CD4-positive, alpha-beta memory T cell (primary cell): ENCODE measurements around the gene SLC25A48. TPM values are rescaled to one million over a fixed set of nuclear protein-coding genes. Genes with fewer than 3 reads are reported as not detected.
A peak's percentile ranks its signal among the peaks of the same experiment; 100 is the strongest.

ENCODE experiments used
- CTCF ChIA-PET: fragments of 350-600 bp; sonication (Branson Sonifier 250); formaldehyde crosslinking; loops from one replicate; lab custom pipeline; 2021; ENCODE audit warnings: inconsistent platforms; ENCODE audit not compliant: partially characterized antibody; lab: Charles Lee
- POLR2A ChIA-PET: fragments of 350-600 bp; sonication (Branson Sonifier 250); formaldehyde crosslinking; loops from one replicate; lab custom pipeline; 2021; ENCODE audit not compliant: partially characterized antibody; lab: Charles Lee
- DNase-seq, 5 donors: peaks; one replicate each; pipeline versions ENCODE4 v3.0.0 to v3.0.0-alpha.2; 2020 to 2022; ENCODE audit warnings: mixed read lengths in 1 of 5
- H3K27ac ChIP-seq: one replicate; pipeline ENCODE4 v1.7.0; 2013; ENCODE audit warnings: low read depth, low read length
- H3K27me3 ChIP-seq: 2 replicates; pipeline ENCODE4 v1.7.0; 2013; ENCODE audit warnings: mild to moderate bottlenecking, low read length, moderate library complexity; ENCODE audit not compliant: insufficient read depth
- H3K36me3 ChIP-seq: 2 replicates; pipeline ENCODE4 v1.7.0; 2013; ENCODE audit warnings: mild to moderate bottlenecking, low read length, moderate library complexity; ENCODE audit not compliant: insufficient read depth
- H3K4me1 ChIP-seq: 2 replicates; pipeline ENCODE4 v1.7.0; 2013; ENCODE audit warnings: mild to moderate bottlenecking, low read length, moderate library complexity; ENCODE audit not compliant: insufficient read depth
- H3K4me3 ChIP-seq, 2 donors: one replicate each; pipeline ENCODE4 v1.7.0; 2013; ENCODE audit warnings: low read length in 2 of 2, mild to moderate bottlenecking in 1 of 2
- H3K9me3 ChIP-seq, 2 donors: one replicate each; pipeline ENCODE4 v1.7.0; 2013; ENCODE audit warnings: low read length in 2 of 2, control low read depth in 1 of 2; ENCODE audit not compliant: control insufficient read depth in 1 of 2
- H3K27ac Mint-ChIP-seq, 7 donors: one replicate each; pipeline ENCODE4 v1.8.0; 2020 to 2021; ENCODE audit warnings: mixed read lengths in 7 of 7, mild to moderate bottlenecking in 6 of 7, inconsistent platforms in 3 of 7, moderate library complexity in 3 of 7
- H3K27me3 Mint-ChIP-seq, 2 donors: one replicate each; pipeline ENCODE4 v1.8.0; 2020 to 2021; ENCODE audit warnings: mixed read lengths in 2 of 2
- H3K36me3 Mint-ChIP-seq, 2 donors: one replicate each; pipeline ENCODE4 v1.8.0; 2020 to 2021; ENCODE audit warnings: mixed read lengths in 2 of 2, inconsistent platforms in 1 of 2, mild to moderate bottlenecking in 1 of 2
- H3K4me1 Mint-ChIP-seq, 4 donors: one replicate each; pipeline ENCODE4 v1.8.0; 2020 to 2021; ENCODE audit warnings: mixed read lengths in 4 of 4, mild to moderate bottlenecking in 1 of 4
- H3K4me3 Mint-ChIP-seq, 8 donors: one replicate each; pipeline ENCODE4 v1.8.0; 2020 to 2021; ENCODE audit warnings: mixed read lengths in 8 of 8, mild to moderate bottlenecking in 7 of 8, moderate library complexity in 6 of 8, inconsistent platforms in 3 of 8
- H3K9me3 Mint-ChIP-seq, 8 donors: one replicate each; pipeline ENCODE4 v1.8.0; 2020 to 2021; ENCODE audit warnings: mixed read lengths in 8 of 8, mild to moderate bottlenecking in 5 of 8, inconsistent platforms in 3 of 8, moderate library complexity in 1 of 8
- intact Hi-C: fragments of 100-400 bp; cut with micrococcal nuclease; formaldehyde crosslinking; loops from one replicate; pipeline ENCODE4 v1.15.1; 2023
- polyA plus RNA-seq, 2 donors: library from polyadenylated mRNA; unstranded; fragments of 300-500 nt; fragmentation: Illumina TruSeq; gene quantifications; one replicate each; pipeline ENCODE4 v1.2.3, GENCODE V29; 2021
- total RNA-seq, 2 experiments: library from RNA; stranded (reverse); gene quantifications; one replicate each; pipeline ENCODE4 v1.2.3, GENCODE V29; 2021

SLC25A48 gene
- total and polyA plus RNA-seq, 4 experiments from 2014 or later: not detected

DNA sequence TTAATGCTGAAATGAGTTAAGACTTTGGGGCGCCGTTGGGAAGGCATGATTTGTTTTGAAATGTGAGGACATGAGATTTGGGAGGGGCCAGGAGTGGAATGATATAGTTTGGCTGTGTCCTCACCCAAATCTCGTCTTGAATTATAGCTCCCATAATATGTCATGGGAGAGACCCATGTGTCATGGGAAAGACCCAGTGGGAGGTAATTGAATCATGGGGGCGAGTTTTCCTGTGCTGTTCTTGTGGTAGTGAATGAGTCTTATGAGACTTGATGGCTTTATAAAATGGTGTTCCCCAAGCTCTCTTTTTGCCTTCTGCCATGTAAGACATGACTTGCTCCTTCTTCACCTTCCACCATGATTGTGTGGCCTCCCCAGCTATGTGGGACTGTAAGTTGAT lies 5.1 kb downstream of the SLC25A48 start:
- Histone ChIP-seq H3K9me3 (no peaks in the 10 kb centered on the region), H3K4me3 (no peak overlapping the region), H3K27ac (no peak overlapping the region), H3K36me3 (no peaks in the 10 kb centered on the region), H3K4me1 (no peaks in the 10 kb centered on the region), H3K27me3 (no peaks in the 10 kb centered on the region)
- intact Hi-C loops: no loop called here
- Mint-ChIP-seq H3K36me3 (no peaks in the 10 kb centered on the region), H3K27me3 (peaks cover 15 to 16% of the 10 kb centered on the region in 2 donors), H3K4me3 (no peak overlapping the region), H3K27ac (no peak overlapping the region), H3K4me1 (no peaks in the 10 kb centered on the region), H3K9me3 (peaks cover 0 to 22% (median 7%) of the 10 kb centered on the region in 8 donors)
- ChIA-PET POLR2A (no interaction called here), CTCF (no interaction called here)
- DNase-seq: no peak

GRCh38 chr5:135840959-135841358 lies 6.5 kb downstream of the SLC25A48 start:
- Histone ChIP-seq H3K4me1 (no peaks in the 10 kb centered on the region), H3K36me3 (no peaks in the 10 kb centered on the region), H3K27me3 (no peaks in the 10 kb centered on the region), H3K27ac (no peak overlapping the region), H3K9me3 (no peaks in the 10 kb centered on the region), H3K4me3 (no peak overlapping the region)
- ChIA-PET POLR2A (no interaction called here), CTCF (no interaction called here)
- no peak overlapping the region for H3K27ac Mint-ChIP-seq
- intact Hi-C loops: no loop called here
- no peak for DNase-seq
- H3K36me3 Mint-ChIP-seq: no peaks in the 10 kb centered on the region
- H3K27me3 Mint-ChIP-seq: peaks cover 20% of the 10 kb centered on the region in 2 donors
- H3K4me3 Mint-ChIP-seq: no peak overlapping the region
- peaks cover 0 to 22% (median 7%) of the 10 kb centered on the region in 8 donors for H3K9me3 Mint-ChIP-seq
- H3K4me1 Mint-ChIP-seq: no peaks in the 10 kb centered on the region

DNA sequence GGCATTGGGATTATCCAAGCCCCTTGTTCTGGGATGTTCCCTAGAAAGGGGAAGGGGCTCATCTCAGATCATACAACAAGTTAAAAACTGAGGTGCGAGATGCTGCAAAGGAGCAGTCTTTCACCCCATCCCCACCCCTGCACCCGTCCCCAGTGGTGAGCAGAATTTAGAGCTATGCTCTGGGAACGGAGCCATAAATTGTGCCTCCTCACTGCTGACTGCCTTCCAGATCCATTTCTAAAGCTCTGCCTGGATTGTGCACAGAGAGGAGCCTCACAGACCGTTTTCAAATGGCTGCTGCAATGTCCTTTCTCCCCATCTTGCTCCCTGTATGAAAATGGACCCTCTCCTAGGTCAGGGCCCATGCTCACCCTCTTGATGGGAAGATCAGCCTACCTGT lies 8.3 kb downstream of the SLC25A48 start:
- POLR2A ChIA-PET: no interaction called here
- H3K27ac Mint-ChIP-seq: no peak overlapping the region

DNA sequence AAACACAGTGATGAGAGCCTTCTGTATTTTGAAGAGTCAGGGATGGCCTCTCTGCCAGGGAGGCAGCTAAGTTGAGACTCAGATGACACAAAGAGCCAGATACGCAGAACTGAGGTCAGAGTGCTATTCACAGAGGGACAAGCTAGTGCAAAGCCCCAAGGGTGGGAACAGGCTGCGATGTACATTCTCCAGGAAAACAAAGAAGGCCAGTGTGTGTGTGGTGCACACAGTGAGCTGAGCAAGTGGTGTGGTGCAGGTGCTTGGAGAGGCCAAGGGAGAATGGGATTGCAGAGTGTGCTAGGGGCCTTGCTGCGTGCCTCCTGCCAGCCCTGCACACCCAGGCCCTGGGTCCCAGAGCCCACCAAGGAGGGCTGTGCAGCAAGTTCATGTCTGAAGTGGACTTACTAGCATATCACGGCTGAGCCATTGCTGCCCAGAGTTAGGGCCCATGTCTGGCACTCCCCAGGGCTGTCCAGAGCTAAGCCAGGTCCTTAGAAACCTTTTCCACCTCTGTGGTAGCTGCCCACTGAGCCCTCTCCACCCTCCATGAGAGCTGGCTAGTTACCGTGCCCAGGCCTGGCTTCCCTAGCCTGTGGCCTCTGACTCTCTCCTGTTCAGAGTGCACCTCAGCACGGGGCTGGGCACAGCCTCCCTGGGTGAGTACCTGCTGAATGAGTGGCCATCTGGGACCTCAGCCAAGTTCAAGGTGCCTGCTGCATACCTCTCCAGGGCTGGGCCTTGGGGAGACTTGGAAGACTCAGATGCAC lies 9.3 kb downstream of the SLC25A48 start:
- POLR2A ChIA-PET: no interaction called here
- no peak overlapping the region for H3K4me3 Mint-ChIP-seq
- Histone ChIP-seq H3K27ac (no peak overlapping the region), H3K27me3 (no peaks in the 10 kb centered on the region), H3K4me3 (no peak overlapping the region), H3K9me3 (no peaks in the 10 kb centered on the region), H3K4me1 (no peaks in the 10 kb centered on the region), H3K36me3 (no peaks in the 10 kb centered on the region)
- no peaks in the 10 kb centered on the region for H3K36me3 Mint-ChIP-seq
- CTCF ChIA-PET: no interaction called here
- intact Hi-C loops: no loop called here
- H3K4me1 Mint-ChIP-seq: no peaks in the 10 kb centered on the region
- H3K9me3 Mint-ChIP-seq: peaks cover 0 to 12% (median 1%) of the 10 kb centered on the region in 8 donors
- H3K27me3 Mint-ChIP-seq: peaks cover 13 to 14% of the 10 kb centered on the region in 2 donors
- DNase-seq: no peak
- H3K27ac Mint-ChIP-seq: no peak overlapping the region

More for the DNA sequence above, 8.3 kb downstream of the SLC25A48 start:
- CTCF ChIA-PET: no interaction called here
- Mint-ChIP-seq H3K27me3 (peaks cover 13 to 14% of the 10 kb centered on the region in 2 donors), H3K36me3 (no peaks in the 10 kb centered on the region), H3K4me3 (no peak overlapping the region), H3K9me3 (peaks cover 0 to 20% (median 6%) of the 10 kb centered on the region in 8 donors), H3K4me1 (no peaks in the 10 kb centered on the region)
- no peaks in the 10 kb centered on the region for H3K27me3 ChIP-seq
- intact Hi-C loops: no loop called here
- no peaks in the 10 kb centered on the region for H3K9me3 ChIP-seq
- no peak overlapping the region for H3K4me3 ChIP-seq
- H3K36me3 ChIP-seq: no peaks in the 10 kb centered on the region
- no peaks in the 10 kb centered on the region for H3K4me1 ChIP-seq
- no peak for DNase-seq
- H3K27ac ChIP-seq: no peak overlapping the region

DNA sequence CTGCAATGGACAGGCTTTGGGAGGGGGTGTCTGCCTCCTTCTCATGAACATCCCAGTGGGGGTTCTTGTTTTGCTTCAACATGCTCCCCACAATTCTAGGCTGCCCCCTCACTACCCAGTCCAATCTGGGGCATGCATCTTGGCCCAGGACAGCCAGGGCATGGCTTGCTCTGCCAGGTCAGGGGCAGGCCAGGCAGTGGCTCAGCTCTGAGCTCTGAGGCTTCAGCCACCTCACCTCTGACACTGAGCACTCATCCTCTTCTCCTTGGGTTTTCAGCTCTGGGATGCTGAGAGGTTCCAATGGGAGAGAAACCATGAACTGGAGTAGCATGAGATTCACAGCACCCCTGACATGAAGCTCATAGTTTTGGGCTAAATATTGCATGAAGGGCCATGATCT lies 11.8 kb downstream of the SLC25A48 start:
- Mint-ChIP-seq H3K27me3 (peaks cover 10 to 13% of the 10 kb centered on the region in 2 donors), H3K9me3 (no peaks in the 10 kb centered on the region), H3K27ac (peak overlapping the region in 2 of 7 donors; percentile 5 to 60), H3K36me3 (no peaks in the 10 kb centered on the region), H3K4me3 (no peak overlapping the region), H3K4me1 (no peaks in the 10 kb centered on the region)
- Histone ChIP-seq H3K4me1 (no peaks in the 10 kb centered on the region), H3K36me3 (no peaks in the 10 kb centered on the region), H3K27me3 (no peaks in the 10 kb centered on the region), H3K4me3 (no peak overlapping the region), H3K9me3 (no peaks in the 10 kb centered on the region), H3K27ac (no peak overlapping the region)
- intact Hi-C loops: no loop called here
- POLR2A ChIA-PET: no interaction called here
- DNase-seq: no peak
- CTCF ChIA-PET: no interaction called here

- intact Hi-C loops: no loop called here
- no peaks in the 10 kb centered on the region for H3K4me1 Mint-ChIP-seq
- no peaks in the 10 kb centered on the region for H3K36me3 ChIP-seq
Observed at GRCh38 chr5:135847976-135848375, 13.5 kb downstream of the SLC25A48 start.

GRCh38 chr5:135850231-135850630 lies 15.8 kb downstream of the SLC25A48 start:
- no peaks in the 10 kb centered on the region for H3K4me1 ChIP-seq
- no peaks in the 10 kb centered on the region for H3K27me3 ChIP-seq
- no peak overlapping the region for H3K4me3 Mint-ChIP-seq
- H3K9me3 ChIP-seq: no peaks in the 10 kb centered on the region
- peaks cover 6% of the 10 kb centered on the region in 2 donors for H3K27me3 Mint-ChIP-seq
- no peak for DNase-seq
- no peaks in the 10 kb centered on the region for H3K36me3 Mint-ChIP-seq
- H3K4me1 Mint-ChIP-seq: no peaks in the 10 kb centered on the region
- no peak overlapping the region for H3K27ac ChIP-seq
- CTCF ChIA-PET: no interaction called here
- H3K27ac Mint-ChIP-seq: no peak overlapping the region
- H3K4me3 ChIP-seq: no peak overlapping the region
- no peaks in the 10 kb centered on the region for H3K36me3 ChIP-seq
- POLR2A ChIA-PET: no interaction called here
- intact Hi-C loops: no loop called here
- no peaks in the 10 kb centered on the region for H3K9me3 Mint-ChIP-seq

More at GRCh38 chr5:135847976-135848375, 13.5 kb downstream of the SLC25A48 start:
- DNase-seq: no peak
- ChIA-PET POLR2A (no interaction called here), CTCF (no interaction called here)
- Mint-ChIP-seq H3K9me3 (no peaks in the 10 kb centered on the region), H3K36me3 (no peaks in the 10 kb centered on the region), H3K27ac (no peak overlapping the region), H3K4me3 (no peak overlapping the region), H3K27me3 (peaks cover 10 to 11% of the 10 kb centered on the region in 2 donors)
- Histone ChIP-seq H3K27me3 (no peaks in the 10 kb centered on the region), H3K4me1 (no peaks in the 10 kb centered on the region), H3K4me3 (no peak overlapping the region), H3K9me3 (no peaks in the 10 kb centered on the region), H3K27ac (no peak overlapping the region)
